Activated T-cell treated with anti-CD3 and anti-CD28 coated beads, Interleukin-2, amount 50 U/mL, for 1 hour (primary cell): Measurements from ENCODE around the gene FERD3L.

Experiments used
- DNase-seq: peaks from one replicate; pipeline ENCODE4 v3.0.0-alpha.2; 2020

Gene FERD3L

GRCh38 chr7:19116121-19117090 is 28.8 kb downstream of the FERD3L start:
- no peak for DNase-seq

GRCh38 chr7:19114551-19114855 is 30.7 kb downstream of the FERD3L start:
- no peak for DNase-seq

GRCh38 chr7:19113855-19114550 is 31.2 kb downstream of the FERD3L start:
- no peak for DNase-seq

GRCh38 chr7:19113002-19113350 is 32.2 kb downstream of the FERD3L start:
- DNase-seq: no peak

- DNase-seq: no peak
These were observed 32.8 kb downstream of the FERD3L start for GRCh38 chr7:19112274-19113001.

- DNase-seq: no peak
These were observed 33.5 kb downstream of the FERD3L start for GRCh38 chr7:19111474-19112273.

- DNase-seq: no peak
These were observed 34.4 kb downstream of the FERD3L start for GRCh38 chr7:19110776-19111175.

- DNase-seq: no peak
These were observed 35.0 kb downstream of the FERD3L start for GRCh38 chr7:19110026-19110730.

GRCh38 chr7:19109000-19109946 is 35.9 kb downstream of the FERD3L start:
- no peak for DNase-seq

GRCh38 chr7:19107356-19108146 is 37.7 kb downstream of the FERD3L start:
- DNase-seq: no peak

- DNase-seq: no peak
These were observed 38.2 kb downstream of the FERD3L start for GRCh38 chr7:19107081-19107355.

- DNase-seq: no peak
These were observed 38.8 kb downstream of the FERD3L start for GRCh38 chr7:19106241-19107080.

GRCh38 chr7:19105546-19105945 is 39.7 kb downstream of the FERD3L start:
- no peak for DNase-seq

GRCh38 chr7:19104811-19105210 is 40.4 kb downstream of the FERD3L start:
- no peak for DNase-seq

- DNase-seq: no peak
These were observed 42.3 kb downstream of the FERD3L start for GRCh38 chr7:19102884-19103283.

- no peak for DNase-seq
These were observed 43.3 kb downstream of the FERD3L start for GRCh38 chr7:19101909-19102308.

- no peak for DNase-seq
These were observed 43.7 kb downstream of the FERD3L start for GRCh38 chr7:19101472-19101871.

GRCh38 chr7:19099924-19100323 is 45.3 kb downstream of the FERD3L start:
- no peak for DNase-seq

GRCh38 chr7:19099194-19099593 is 46.0 kb downstream of the FERD3L start:
- DNase-seq: no peak
